Limb (tissue), 2 donors: Measurements from ENCODE around the gene TRIM62.
A peak's percentile ranks its signal among the peaks of the same experiment; 100 is the strongest.
"Not testable (repeated sequence)": the region's sequence is repeated elsewhere in the genome, so short reads cannot be mapped to it uniquely, and the experiment has no call there.

ENCODE experiments used
- DNase-seq, 2 donors: peaks; one replicate each; pipeline ENCODE4 v3.0.0-alpha.2; 2016; ENCODE audit errors: extremely low spot score in 2 of 2

TRIM62 gene

GRCh38 chr1:33100119-33100415, 81.8 kb downstream of the TRIM62 start:
- not testable (repeated sequence) for DNase-seq

- DNase-seq = peak; percentile 77 to 80
These were observed 82.3 kb downstream of the TRIM62 start for GRCh38 chr1:33099290-33100118.

- DNase-seq = peak in 1 of 2 donors; percentile 9
These were observed 83.5 kb downstream of the TRIM62 start for GRCh38 chr1:33098371-33098770.

- no peak for DNase-seq
These were observed 84.1 kb downstream of the TRIM62 start for GRCh38 chr1:33097762-33098161.

- no peak for DNase-seq
These were observed 84.7 kb downstream of the TRIM62 start for GRCh38 chr1:33097137-33097611.

GRCh38 chr1:33096363-33097005, 85.4 kb downstream of the TRIM62 start:
- DNase-seq = peak in 1 of 2 donors; percentile 58
